Neural cell (in vitro differentiated cells): ENCODE measurements around the gene CCDC127. TPM values are rescaled to one million over a fixed set of nuclear protein-coding genes. Genes with fewer than 3 reads are reported as not detected.

Experiments
- H2AFZ ChIP-seq: fragments of 200-600, 300-800 bp; sonication (generic), shearing (Covaris generic); 2 replicates; pipeline ENCODE4 v1.6.0; 2014; ENCODE audit warnings: low read depth, mild to moderate bottlenecking, antibody characterized with exemption, low read length, moderate library complexity
- H3F3A ChIP-seq: fragments of 200-600 bp; shearing (Covaris generic); 2 replicates; pipeline ENCODE4 v1.6.1; 2016; ENCODE audit warnings: mild to moderate bottlenecking, moderate library complexity, mixed read lengths, antibody characterized with exemption, low read length; ENCODE audit not compliant: insufficient read depth, poor library complexity, severe bottlenecking
- H3K27ac ChIP-seq: fragments of 200-600, 300-800 bp; sonication (generic), shearing (Covaris generic); 2 replicates; pipeline ENCODE4 v1.5.1; 2014; ENCODE audit warnings: mild to moderate bottlenecking, low read length, moderate library complexity
- H3K27me3 ChIP-seq: fragments of 300-800, 200-600 bp; sonication (generic), shearing (Covaris generic); 2 replicates; pipeline ENCODE4 v1.6.0; 2014; ENCODE audit warnings: mild to moderate bottlenecking, low read depth, low read length, moderate library complexity; ENCODE audit not compliant: insufficient read depth
- H3K36me3 ChIP-seq: fragments of 300-800, 200-600 bp; sonication (generic), shearing (Covaris generic); 2 replicates; pipeline ENCODE4 v1.5.1; 2014; ENCODE audit warnings: mild to moderate bottlenecking, antibody characterized with exemption, low read length, moderate library complexity; ENCODE audit not compliant: insufficient read depth
- H3K4me2 ChIP-seq: fragments of 300-800, 200-600 bp; sonication (generic), shearing (Covaris generic); 2 replicates; pipeline ENCODE4 v1.6.0; 2014; ENCODE audit warnings: mild to moderate bottlenecking, low read length
- H3K4me3 ChIP-seq: fragments of 300-800, 200-600 bp; sonication (generic), shearing (Covaris generic); 2 replicates; pipeline ENCODE4 v1.5.1; 2014; ENCODE audit warnings: mild to moderate bottlenecking, low read length, moderate library complexity
- H3K79me2 ChIP-seq: fragments of 200-600 bp; shearing (Covaris generic); replicated peaks from 2 replicates; pipeline ENCODE4 v1.6.0; 2014; ENCODE audit warnings: mild to moderate bottlenecking, low read length, moderate library complexity; ENCODE audit not compliant: insufficient read depth
- H3K9ac ChIP-seq: fragments of 300-800, 200-600 bp; sonication (generic), shearing (Covaris generic); 2 replicates; pipeline ENCODE4 v1.6.1; 2016; ENCODE audit warnings: mild to moderate bottlenecking, low read length, mixed read lengths
- H3K9me2 ChIP-seq: fragments of 200-600 bp; shearing (Covaris generic); 2 replicates; pipeline ENCODE4 v1.6.1; 2016; ENCODE audit warnings: mild to moderate bottlenecking, low read length, mixed read lengths; ENCODE audit not compliant: insufficient read depth
- H3K9me3 ChIP-seq: fragments of 200-600, 300-800 bp; sonication (generic), shearing (Covaris generic); 2 replicates; pipeline ENCODE4 v1.6.1; 2016; ENCODE audit warnings: mild to moderate bottlenecking, mixed run types, low read length, moderate library complexity, mixed read lengths
- H4K20me1 ChIP-seq: fragments of 200-600 bp; shearing (Covaris generic); 2 replicates; pipeline ENCODE4 v1.6.1; 2016; ENCODE audit warnings: mild to moderate bottlenecking, mixed run types; ENCODE audit not compliant: insufficient read depth
- CTCF ChIP-seq: fragments of 450-650 bp; IDR thresholded peaks from 2 replicates; pipeline ENCODE4 v1.5.1; 2014; ENCODE audit warnings: antibody characterized with exemption, mild to moderate bottlenecking, moderate library complexity; ENCODE audit not compliant: poor library complexity, severe bottlenecking
- EP300 ChIP-seq: fragments of 450-650 bp; conservative IDR thresholded peaks from 2 replicates; pipeline ENCODE4 v1.6.1; 2014; ENCODE audit warnings: antibody characterized with exemption, mild to moderate bottlenecking, moderate library complexity; ENCODE audit not compliant: poor library complexity, severe bottlenecking
- EZH2 ChIP-seq: fragments of 200-600, 300-800 bp; shearing (Covaris generic), sonication (generic); IDR thresholded peaks from 2 replicates; pipeline ENCODE4 v1.6.1; 2014; ENCODE audit warnings: antibody characterized with exemption, low read length, borderline replicate concordance, mild to moderate bottlenecking; ENCODE audit not compliant: insufficient read depth, poor library complexity, severe bottlenecking
- MXI1 ChIP-seq: fragments of 450-650 bp; conservative IDR thresholded peaks from 2 replicates; pipeline ENCODE4 v1.6.1; 2014; ENCODE audit warnings: antibody characterized with exemption, mild to moderate bottlenecking; ENCODE audit not compliant: poor library complexity, severe bottlenecking
- POLR2AphosphoS5 ChIP-seq: IDR thresholded peaks from 2 replicates; pipeline ENCODE4 v1.6.1; 2012
- RAD21 ChIP-seq: fragments of 450-650 bp; conservative IDR thresholded peaks from 2 replicates; pipeline ENCODE4 v1.6.1; 2014; ENCODE audit warnings: antibody characterized with exemption, mild to moderate bottlenecking, moderate library complexity
- REST ChIP-seq: IDR thresholded peaks from 2 replicates; pipeline ENCODE4 v1.6.1; 2012; ENCODE audit warnings: borderline replicate concordance
- SMC3 ChIP-seq: fragments of 450-650 bp; conservative IDR thresholded peaks from 2 replicates; pipeline ENCODE4 v1.6.1; 2014; ENCODE audit warnings: antibody characterized with exemption, mild to moderate bottlenecking, moderate library complexity; ENCODE audit not compliant: poor library complexity
- TAF1 ChIP-seq: IDR thresholded peaks from 2 replicates; pipeline ENCODE4 v1.6.1; 2012; ENCODE audit warnings: low read depth
- polyA plus RNA-seq: library from polyadenylated mRNA; depleted of rRNA; stranded (reverse); fragments of >200 nt; gene quantifications from 2 replicates; pipeline ENCODE4 v1.2.3, GENCODE V29; 2014

The CCDC127 gene
- polyA plus RNA-seq, 1 donor from 2014 or later, result 5.4 TPM

- TF ChIP-seq CTCF, result no peak
- no peak for TF ChIP-seq EZH2
- TF ChIP-seq RAD21, result no peak
- TF ChIP-seq TAF1, result no peak
- TF ChIP-seq EP300, result no peak
- TF ChIP-seq REST, result no peak
- TF ChIP-seq SMC3, result no peak
- TF ChIP-seq POLR2AphosphoS5, result no peak
- TF ChIP-seq MXI1, result no peak
- Histone ChIP-seq H3K9me3 (no peaks in the 10 kb centered on the region), H4K20me1 (no peaks in the 10 kb centered on the region), H3K79me2 (no peaks in the 10 kb centered on the region), H3K4me3 (no peak overlapping the region), H3K27me3 (no peaks in the 10 kb centered on the region), H3F3A (no peaks in the 10 kb centered on the region), H3K9ac (no peak overlapping the region), H3K27ac (no peak overlapping the region), H2AFZ (no peak overlapping the region), H3K4me2 (no peak overlapping the region), H3K36me3 (no peaks in the 10 kb centered on the region), H3K9me2 (no peaks in the 10 kb centered on the region)
Measured at GRCh38 chr5:195401-196160, 22.4 kb downstream of the CCDC127 start.

GRCh38 chr5:194603-195209 is 23.2 kb downstream of the CCDC127 start:
- TF ChIP-seq CTCF (no peak), REST (no peak), EZH2 (no peak), SMC3 (no peak), RAD21 (no peak), MXI1 (no peak)
- Histone ChIP-seq H3K36me3 (no peaks in the 10 kb centered on the region), H3K27ac (no peak overlapping the region), H3K9me2 (no peaks in the 10 kb centered on the region), H3K4me3 (no peak overlapping the region), H3K79me2 (no peaks in the 10 kb centered on the region), H3K9ac (no peak overlapping the region), H3K27me3 (no peaks in the 10 kb centered on the region), H4K20me1 (no peaks in the 10 kb centered on the region), H3F3A (no peaks in the 10 kb centered on the region), H2AFZ (no peak overlapping the region), H3K9me3 (no peaks in the 10 kb centered on the region), H3K4me2 (no peak overlapping the region)
